SIG-M5 (cell line): Measurements from ENCODE around the gene USP12.

Experiments
- DNase-seq: peaks from one replicate; lab custom pipeline; 2025; lab: John Stamatoyannopoulos, UW

The USP12 gene

GRCh38 chr13:27183561-27184147 is 12.0 kb upstream of the USP12 start:
- no peak for DNase-seq

GRCh38 chr13:27182844-27183497 is 11.4 kb upstream of the USP12 start:
- no peak for DNase-seq

GRCh38 chr13:27182054-27182453 is 10.4 kb upstream of the USP12 start:
- no peak for DNase-seq

- no peak for DNase-seq
These were observed 6.2 kb upstream of the USP12 start for GRCh38 chr13:27177852-27178251.

- no peak for DNase-seq
These were observed 5.1 kb upstream of the USP12 start for GRCh38 chr13:27176470-27177410.

- peak; percentile 4 for DNase-seq
These were observed 3.3 kb upstream of the USP12 start for GRCh38 chr13:27174766-27175455.

- peak; percentile 21 for DNase-seq
These were observed 858 bp upstream of the USP12 start for GRCh38 chr13:27172495-27172842.

- peak; percentile 51 for DNase-seq
These were observed 350 bp upstream of the USP12 start for GRCh38 chr13:27171827-27172494.

- peak; percentile 25 for DNase-seq
These were observed 931 bp downstream of the USP12 start for GRCh38 chr13:27170516-27171243.

- DNase-seq = no peak
These were observed 1.4 kb downstream of the USP12 start for GRCh38 chr13:27170221-27170515.

- DNase-seq = no peak
These were observed 2.5 kb downstream of the USP12 start for GRCh38 chr13:27168906-27169657.

- DNase-seq = no peak
These were observed 3.5 kb downstream of the USP12 start for GRCh38 chr13:27168086-27168485.

- no peak for DNase-seq
These were observed 5.3 kb downstream of the USP12 start for GRCh38 chr13:27166313-27166712.

- DNase-seq = no peak
These were observed 9.6 kb downstream of the USP12 start for GRCh38 chr13:27161980-27162379.

- DNase-seq = no peak
These were observed 10.2 kb downstream of the USP12 start for GRCh38 chr13:27161423-27161822.

GRCh38 chr13:27160657-27161295 is 10.8 kb downstream of the USP12 start:
- DNase-seq = no peak

- DNase-seq = no peak
These were observed 11.6 kb downstream of the USP12 start for GRCh38 chr13:27159806-27160563.

GRCh38 chr13:27158335-27158734 is 13.3 kb downstream of the USP12 start:
- DNase-seq = no peak
